B cell (primary cell): Measurements from ENCODE around the gene MICALL1.

Experiments used
- CTCF ChIP-seq: fragments of 200-600 bp; IDR thresholded peaks from one replicate; pipeline ENCODE4 v1.8.0; 2022; ENCODE audit warnings: antibody characterized with exemption, mild to moderate bottlenecking
- EZH2 ChIP-seq: IDR thresholded peaks from 2 replicates; pipeline ENCODE4 v1.6.1; 2012; ENCODE audit warnings: borderline replicate concordance, low read depth, mild to moderate bottlenecking, moderate library complexity, low read length; ENCODE audit not compliant: insufficient read depth, poor library complexity, severe bottlenecking

- TF ChIP-seq CTCF (no peak), EZH2 (no peak)
These were observed 26.9 kb downstream of the MICALL1 start for GRCh38 chr22:37932821-37933578.
